Measurements from ENCODE around the gene SNU13. TPM values are rescaled to one million over a fixed set of nuclear protein-coding genes. Genes with fewer than 3 reads are reported as not detected.
"Not testable (repeated sequence)": the region's sequence is repeated elsewhere in the genome, so short reads cannot be mapped to it uniquely, and the experiment has no call there.

Gene SNU13
- total RNA-seq, 4 donors from 2014 or later, result 127 to 194 (median 176) TPM

GRCh38 chr22:41690476-41690875 is 1.8 kb upstream of the SNU13 start:
- peaks cover 5 to 7% of the 10 kb centered on the region in 2 donors for H3K36me3 ChIP-seq
- 87 to 93% methylated on average over 3 of the region's 3 CpGs for WGBS, 2 donors
- no peak for TF ChIP-seq POLR2A (IDR thresholded peaks at IDR 0.05)
- TF ChIP-seq, protein P1, sequence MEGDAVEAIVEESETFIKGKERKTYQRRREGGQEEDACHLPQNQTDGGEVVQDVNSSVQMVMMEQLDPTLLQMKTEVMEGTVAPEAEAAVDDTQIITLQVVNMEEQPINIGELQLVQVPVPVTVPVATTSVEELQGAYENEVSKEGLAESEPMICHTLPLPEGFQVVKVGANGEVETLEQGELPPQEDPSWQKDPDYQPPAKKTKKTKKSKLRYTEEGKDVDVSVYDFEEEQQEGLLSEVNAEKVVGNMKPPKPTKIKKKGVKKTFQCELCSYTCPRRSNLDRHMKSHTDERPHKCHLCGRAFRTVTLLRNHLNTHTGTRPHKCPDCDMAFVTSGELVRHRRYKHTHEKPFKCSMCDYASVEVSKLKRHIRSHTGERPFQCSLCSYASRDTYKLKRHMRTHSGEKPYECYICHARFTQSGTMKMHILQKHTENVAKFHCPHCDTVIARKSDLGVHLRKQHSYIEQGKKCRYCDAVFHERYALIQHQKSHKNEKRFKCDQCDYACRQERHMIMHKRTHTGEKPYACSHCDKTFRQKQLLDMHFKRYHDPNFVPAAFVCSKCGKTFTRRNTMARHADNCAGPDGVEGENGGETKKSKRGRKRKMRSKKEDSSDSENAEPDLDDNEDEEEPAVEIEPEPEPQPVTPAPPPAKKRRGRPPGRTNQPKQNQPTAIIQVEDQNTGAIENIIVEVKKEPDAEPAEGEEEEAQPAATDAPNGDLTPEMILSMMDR (IDR thresholded peaks at IDR 0.05), result no peak
- no peak overlapping the region for H3K27ac ChIP-seq
- no peak for DNase-seq
- intact Hi-C loops (cut with DNase I), result no loop called here
- H3K4me1 ChIP-seq, result peaks cover 9 to 10% of the 10 kb centered on the region in 2 donors
- no peak overlapping the region for H3K4me3 ChIP-seq (replicated peaks in 1 of 3)
- no peaks in the 10 kb centered on the region for H3K27me3 ChIP-seq
- H3K9me3 ChIP-seq, result no peaks in the 10 kb centered on the region

GRCh38 chr22:41687901-41688364 is 734 bp downstream of the SNU13 start:
- TF ChIP-seq, protein P1 (IDR thresholded peaks at IDR 0.05), result no peak
- no peak for TF ChIP-seq POLR2A (IDR thresholded peaks at IDR 0.05)
- Histone ChIP-seq H3K4me1 (peaks cover 10 to 11% of the 10 kb centered on the region in 2 donors), H3K4me3 (replicated peaks in 1 of 3) (peak overlapping the region; percentile 34 to 83 (median 66)), H3K27ac (peak overlapping the region; percentile 94 to 99 (median 96)), H3K27me3 (no peaks in the 10 kb centered on the region), H3K9me3 (no peaks in the 10 kb centered on the region), H3K36me3 (no peaks in the 10 kb centered on the region)
- intact Hi-C loops (cut with DNase I), result no loop called here
- 1% methylated on average over 17 to 19 of the region's 20 CpGs for WGBS, 2 donors
- peak; percentile 30 to 34 for DNase-seq

DNA sequence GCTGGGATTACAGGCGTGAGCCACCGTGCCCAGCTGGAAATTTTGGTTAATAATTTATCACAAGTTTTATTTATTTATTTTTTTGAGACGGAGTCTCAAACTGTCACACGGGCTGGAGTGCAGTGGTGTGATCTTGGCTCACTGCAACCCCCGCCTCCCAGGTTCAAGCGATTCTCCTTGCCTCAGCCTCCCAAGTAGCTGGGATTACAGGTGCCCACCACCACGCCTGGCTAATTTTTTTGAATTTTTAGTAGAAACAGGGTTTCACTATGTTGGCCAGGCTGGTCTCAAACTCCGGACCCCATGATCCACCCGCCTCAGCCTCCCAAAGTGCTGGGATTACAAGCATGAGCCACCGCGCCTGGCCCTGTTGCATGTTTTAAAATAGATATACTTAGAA is 1.8 kb downstream of the SNU13 start:
- H3K27me3 ChIP-seq; H3K36me3 ChIP-seq; intact Hi-C loops (cut with DNase I); H3K4me3 ChIP-seq (replicated peaks in 1 of 3); H3K9me3 ChIP-seq; H3K27ac ChIP-seq; DNase-seq: not testable (repeated sequence)
- 96% methylated on average over 11 of the region's 11 CpGs for WGBS, 2 donors
- peaks cover 10 to 14% of the 10 kb centered on the region in 2 donors for H3K4me1 ChIP-seq

DNA sequence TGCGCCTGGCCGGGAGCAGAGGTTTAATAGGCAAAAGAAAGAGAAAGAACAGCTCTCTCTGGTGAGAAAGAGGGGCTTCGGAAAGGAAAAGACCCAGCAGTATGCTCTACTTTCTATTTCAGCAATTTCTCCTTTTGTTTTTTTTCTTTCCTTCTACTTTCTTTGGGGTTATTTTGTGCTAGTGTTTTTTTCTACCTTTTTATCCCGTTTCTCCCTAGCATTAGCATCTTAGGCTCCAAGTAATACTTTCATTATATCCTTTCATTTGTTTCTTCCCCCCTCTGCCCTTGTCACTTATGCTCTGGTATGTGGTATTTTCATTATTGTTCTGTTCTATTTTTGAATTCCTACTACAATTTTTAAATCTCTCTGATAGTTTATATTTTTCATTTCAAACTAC is 4.5 kb downstream of the SNU13 start:
- H3K27me3 ChIP-seq, result no peaks in the 10 kb centered on the region
- H3K36me3 ChIP-seq, result peaks cover under 1 to 11% of the 10 kb centered on the region in 2 donors
- TF ChIP-seq POLR2A (IDR thresholded peaks at IDR 0.05), result no peak
- TF ChIP-seq, protein P1 (IDR thresholded peaks at IDR 0.05), result no peak
- H3K4me3 ChIP-seq (replicated peaks in 1 of 3), result no peak overlapping the region
- DNase-seq, result no peak
- intact Hi-C loops (cut with DNase I), result no loop called here
- peaks cover 10 to 14% of the 10 kb centered on the region in 2 donors for H3K4me1 ChIP-seq
- H3K27ac ChIP-seq, result no peak overlapping the region
- WGBS, 2 donors, result 87 to 93% methylated on average over 4 of the region's 4 CpGs
- H3K9me3 ChIP-seq, result no peaks in the 10 kb centered on the region

- Histone ChIP-seq H3K36me3 (peaks cover 4 to 17% of the 10 kb centered on the region in 2 donors), H3K27ac (no peak overlapping the region), H3K9me3 (no peaks in the 10 kb centered on the region), H3K4me3 (replicated peaks in 1 of 3) (no peak overlapping the region), H3K4me1 (peaks cover 10 to 14% of the 10 kb centered on the region in 2 donors), H3K27me3 (no peaks in the 10 kb centered on the region)
- no peak for TF ChIP-seq POLR2A (IDR thresholded peaks at IDR 0.05)
- TF ChIP-seq, protein P1 (IDR thresholded peaks at IDR 0.05), result no peak
- 89 to 93% methylated on average over 3 of the region's 3 CpGs for WGBS, 2 donors
- intact Hi-C loops (cut with DNase I), result no loop called here
- DNase-seq, result no peak
Measured at GRCh38 chr22:41683616-41684015, 5.1 kb downstream of the SNU13 start.
